HEK293 (cell line): Measurements from ENCODE around the gene GALNT9.

ENCODE experiments used
- CTCF ChIA-PET: fragments of 350-600 bp; formaldehyde crosslinking; extraction: SDS; loops from one replicate; lab custom pipeline; 2021; ENCODE audit warnings: antibody characterized with exemption; lab: Yijun Ruan, JAX
- POLR2A ChIA-PET: fragments of 300-600 bp; formaldehyde crosslinking; extraction: SDS; loops from one replicate; lab custom pipeline; 2020; ENCODE audit warnings: antibody characterized with exemption, inconsistent platforms; lab: Yijun Ruan, JAX
- H3K27ac ChIP-seq: fragments of 200-500 bp; sonication (Bioruptor generic); 2 replicates; pipeline ENCODE4 v1.5.1; 2014; ENCODE audit warnings: low read depth, low read length, control low read depth, inconsistent platforms; ENCODE audit errors: extremely low read depth
- H3K36me3 ChIP-seq, 2 experiments: fragments of 200-500 bp in 1 of 2; sonication (Bioruptor generic) in 1 of 2; 1 replicate in 1 of 2; 2 replicates in 1 of 2; pipeline ENCODE4 v1.5.1; 2014 to 2017; ENCODE audit warnings: inconsistent platforms in 2 of 2, low read length in 2 of 2; ENCODE audit not compliant: control insufficient read depth in 2 of 2, insufficient read depth in 1 of 2
- H3K4me1 ChIP-seq: fragments of 200-500 bp; sonication (Bioruptor generic); 2 replicates; pipeline ENCODE4 v1.5.1; 2014; ENCODE audit warnings: mild to moderate bottlenecking, low read length, inconsistent platforms; ENCODE audit not compliant: control insufficient read depth, insufficient read depth
- H3K4me3 ChIP-seq: 2 replicates; pipeline ENCODE4 v1.5.1; 2011; ENCODE audit warnings: low read depth, mild to moderate bottlenecking, control low read depth, low read length, moderate library complexity
- H3K9me3 ChIP-seq: fragments of 200-500 bp; sonication (Bioruptor generic); 2 replicates; pipeline ENCODE4 v1.5.1; 2014; ENCODE audit warnings: low read depth, low read length, inconsistent platforms; ENCODE audit not compliant: control insufficient read depth, insufficient read depth
- EGR2 ChIP-seq: fragments of 450-650 bp; formaldehyde crosslinking; IDR thresholded peaks from 2 replicates; pipeline ENCODE4 v1.5.1; 2016; ENCODE audit warnings: low read depth, missing biosample characterization, missing genetic modification characterization
- FEZF1 ChIP-seq: fragments of 450-650 bp; formaldehyde crosslinking; IDR thresholded peaks from 2 replicates; pipeline ENCODE4 v1.5.1; 2016; ENCODE audit warnings: missing biosample characterization, missing genetic modification characterization
- KLF8 ChIP-seq: fragments of 450-650 bp; formaldehyde crosslinking; IDR thresholded peaks from 2 replicates; pipeline ENCODE4 v1.5.1; 2016; ENCODE audit warnings: missing biosample characterization, missing genetic modification characterization
- MYNN ChIP-seq: fragments of 450-650 bp; formaldehyde crosslinking; IDR thresholded peaks from 2 replicates; pipeline ENCODE4 v1.5.1; 2016; ENCODE audit warnings: missing biosample characterization, missing genetic modification characterization, borderline replicate concordance
- OSR2 ChIP-seq: fragments of 450-650 bp; formaldehyde crosslinking; IDR thresholded peaks from 2 replicates; pipeline ENCODE4 v1.5.1; 2016; ENCODE audit warnings: missing biosample characterization, missing genetic modification characterization
- SCRT2 ChIP-seq: fragments of 450-650 bp; formaldehyde crosslinking; IDR thresholded peaks from 2 replicates; pipeline ENCODE4 v1.5.1; 2016; ENCODE audit warnings: missing biosample characterization, missing genetic modification characterization
- TRIM28 ChIP-seq: IDR thresholded peaks from 2 replicates; pipeline ENCODE4 v1.6.1; 2011; ENCODE audit warnings: low read length, control low read depth, borderline replicate concordance
- YY2 ChIP-seq: fragments of 450-650 bp; formaldehyde crosslinking; IDR thresholded peaks from 2 replicates; pipeline ENCODE4 v1.5.1; 2016; ENCODE audit warnings: missing biosample characterization, missing genetic modification characterization
- ZNF132 ChIP-seq: fragments of 450-650 bp; formaldehyde crosslinking; IDR thresholded peaks from 2 replicates; pipeline ENCODE4 v1.5.1; 2017; ENCODE audit warnings: missing biosample characterization, missing genetic modification characterization, borderline replicate concordance
- ZNF146 ChIP-seq: fragments of 450-650 bp; formaldehyde crosslinking; IDR thresholded peaks from 2 replicates; pipeline ENCODE4 v1.5.1; 2016; ENCODE audit warnings: missing biosample characterization, missing genetic modification characterization
- ZNF155 ChIP-seq: fragments of 450-650 bp; formaldehyde crosslinking; IDR thresholded peaks from 2 replicates; pipeline ENCODE4 v1.5.1; 2016; ENCODE audit warnings: missing biosample characterization, missing genetic modification characterization
- ZNF175 ChIP-seq: fragments of 450-650 bp; formaldehyde crosslinking; IDR thresholded peaks from 2 replicates; pipeline ENCODE4 v1.5.1; 2016; ENCODE audit warnings: missing biosample characterization, missing genetic modification characterization
- ZNF184 ChIP-seq: fragments of 450-650 bp; IDR thresholded peaks from 2 replicates; pipeline ENCODE4 v1.5.1; 2018; ENCODE audit warnings: missing biosample characterization, mild to moderate bottlenecking, missing genetic modification characterization
- ZNF248 ChIP-seq: fragments of 450-650 bp; formaldehyde crosslinking; IDR thresholded peaks from 2 replicates; pipeline ENCODE4 v1.5.1; 2017; ENCODE audit warnings: missing biosample characterization, missing genetic modification characterization
- ZNF341 ChIP-seq: fragments of 450-650 bp; formaldehyde crosslinking; IDR thresholded peaks from 2 replicates; pipeline ENCODE4; 2016; ENCODE audit warnings: low read depth, missing biosample characterization, missing genetic modification characterization
- ZNF37A ChIP-seq: fragments of 450-650 bp; IDR thresholded peaks from 2 replicates; pipeline ENCODE4 v1.5.1; 2018; ENCODE audit warnings: missing biosample characterization, missing genetic modification characterization
- ZNF514 ChIP-seq: fragments of 450-650 bp; formaldehyde crosslinking; IDR thresholded peaks from 2 replicates; pipeline ENCODE4 v1.5.1; 2016; ENCODE audit warnings: missing biosample characterization, missing genetic modification characterization
- ZNF518A ChIP-seq: fragments of 450-650 bp; formaldehyde crosslinking; conservative IDR thresholded peaks from 2 replicates; pipeline ENCODE4 v1.5.1; 2016; ENCODE audit warnings: low read depth, missing biosample characterization, missing genetic modification characterization
- ZNF596 ChIP-seq: fragments of 450-650 bp; IDR thresholded peaks from 2 replicates; pipeline ENCODE4 v1.5.0; 2018; ENCODE audit warnings: missing biosample characterization, mild to moderate bottlenecking, missing genetic modification characterization, moderate library complexity
- ZNF624 ChIP-seq: fragments of 450-650 bp; formaldehyde crosslinking; IDR thresholded peaks from 2 replicates; pipeline ENCODE4 v1.5.1; 2017; ENCODE audit warnings: missing biosample characterization, missing genetic modification characterization
- ZNF664 ChIP-seq: fragments of 450-650 bp; formaldehyde crosslinking; IDR thresholded peaks from 2 replicates; pipeline ENCODE4 v1.5.1; 2016; ENCODE audit warnings: missing biosample characterization, missing genetic modification characterization
- ZNF670 ChIP-seq: fragments of 450-650 bp; formaldehyde crosslinking; IDR thresholded peaks from 2 replicates; pipeline ENCODE4 v1.5.1; 2016; ENCODE audit warnings: missing biosample characterization, missing genetic modification characterization, low read depth
- ZNF677 ChIP-seq: fragments of 450-650 bp; IDR thresholded peaks from 2 replicates; pipeline ENCODE4 v1.5.0; 2018; ENCODE audit warnings: missing biosample characterization, mild to moderate bottlenecking, missing genetic modification characterization, moderate library complexity
- ZNF791 ChIP-seq: fragments of 450-650 bp; formaldehyde crosslinking; IDR thresholded peaks from 2 replicates; pipeline ENCODE4 v1.5.1; 2016; ENCODE audit warnings: missing biosample characterization, missing genetic modification characterization
- TF ChIP-seq, protein P1 (sequence below): fragments of 450-650 bp; formaldehyde crosslinking; IDR thresholded peaks from 2 replicates; pipeline ENCODE4 v1.5.1; 2016; ENCODE audit warnings: missing biosample characterization, missing genetic modification characterization
- TF ChIP-seq, protein P2 (sequence below): fragments of 450-650 bp; formaldehyde crosslinking; IDR thresholded peaks from 2 replicates; pipeline ENCODE4 v1.5.1; 2017; ENCODE audit warnings: missing biosample characterization, missing genetic modification characterization

Gene GALNT9

GRCh38 chr12:132251741-132252490 is 77.5 kb downstream of the GALNT9 start:
- TF ChIP-seq SCRT2 (tag by site-specific recombination) (no peak), OSR2 (no peak), ZNF677 (tag by site-specific recombination) (no peak), ZNF341 (tag by site-specific recombination) (no peak), YY2 (no peak), ZNF624 (tag by site-specific recombination) (no peak), ZNF514 (tag by site-specific recombination) (no peak), ZNF664 (no peak)
- TF ChIP-seq, protein P1, sequence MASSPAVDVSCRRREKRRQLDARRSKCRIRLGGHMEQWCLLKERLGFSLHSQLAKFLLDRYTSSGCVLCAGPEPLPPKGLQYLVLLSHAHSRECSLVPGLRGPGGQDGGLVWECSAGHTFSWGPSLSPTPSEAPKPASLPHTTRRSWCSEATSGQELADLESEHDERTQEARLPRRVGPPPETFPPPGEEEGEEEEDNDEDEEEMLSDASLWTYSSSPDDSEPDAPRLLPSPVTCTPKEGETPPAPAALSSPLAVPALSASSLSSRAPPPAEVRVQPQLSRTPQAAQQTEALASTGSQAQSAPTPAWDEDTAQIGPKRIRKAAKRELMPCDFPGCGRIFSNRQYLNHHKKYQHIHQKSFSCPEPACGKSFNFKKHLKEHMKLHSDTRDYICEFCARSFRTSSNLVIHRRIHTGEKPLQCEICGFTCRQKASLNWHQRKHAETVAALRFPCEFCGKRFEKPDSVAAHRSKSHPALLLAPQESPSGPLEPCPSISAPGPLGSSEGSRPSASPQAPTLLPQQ (tag by site-specific recombination), result no peak
- TF ChIP-seq, protein P2, sequence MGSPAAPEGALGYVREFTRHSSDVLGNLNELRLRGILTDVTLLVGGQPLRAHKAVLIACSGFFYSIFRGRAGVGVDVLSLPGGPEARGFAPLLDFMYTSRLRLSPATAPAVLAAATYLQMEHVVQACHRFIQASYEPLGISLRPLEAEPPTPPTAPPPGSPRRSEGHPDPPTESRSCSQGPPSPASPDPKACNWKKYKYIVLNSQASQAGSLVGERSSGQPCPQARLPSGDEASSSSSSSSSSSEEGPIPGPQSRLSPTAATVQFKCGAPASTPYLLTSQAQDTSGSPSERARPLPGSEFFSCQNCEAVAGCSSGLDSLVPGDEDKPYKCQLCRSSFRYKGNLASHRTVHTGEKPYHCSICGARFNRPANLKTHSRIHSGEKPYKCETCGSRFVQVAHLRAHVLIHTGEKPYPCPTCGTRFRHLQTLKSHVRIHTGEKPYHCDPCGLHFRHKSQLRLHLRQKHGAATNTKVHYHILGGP (tag by site-specific recombination), result no peak
- TF ChIP-seq, all 188 proteins: peak for 0
- no peaks in the 10 kb centered on the region for H3K4me1 ChIP-seq
- H3K36me3 ChIP-seq, result no peaks in the 10 kb centered on the region
- no peak overlapping the region for H3K27ac ChIP-seq
- H3K4me3 ChIP-seq, result no peak overlapping the region
- POLR2A ChIA-PET, result no interaction called here
- no peaks in the 10 kb centered on the region for H3K9me3 ChIP-seq
- CTCF ChIA-PET, result interaction anchor here (0.5 kb wide), 1 partner anchor 174 kb away, joined by 3 read pairs; no protein-coding TSS in a partner anchor

GRCh38 chr12:132251310-132251709 is 78.1 kb downstream of the GALNT9 start:
- ChIA-PET CTCF (interaction anchor here (0.6 kb wide), 1 partner anchor 362 kb away, joined by 5 read pairs; no protein-coding TSS in a partner anchor), POLR2A (no interaction called here)
- no peaks in the 10 kb centered on the region for H3K4me1 ChIP-seq
- no peak overlapping the region for H3K4me3 ChIP-seq
- no peak for TF ChIP-seq ZNF184
- H3K9me3 ChIP-seq, result no peaks in the 10 kb centered on the region
- no peak overlapping the region for H3K27ac ChIP-seq
- no peaks in the 10 kb centered on the region for H3K36me3 ChIP-seq

DNA sequence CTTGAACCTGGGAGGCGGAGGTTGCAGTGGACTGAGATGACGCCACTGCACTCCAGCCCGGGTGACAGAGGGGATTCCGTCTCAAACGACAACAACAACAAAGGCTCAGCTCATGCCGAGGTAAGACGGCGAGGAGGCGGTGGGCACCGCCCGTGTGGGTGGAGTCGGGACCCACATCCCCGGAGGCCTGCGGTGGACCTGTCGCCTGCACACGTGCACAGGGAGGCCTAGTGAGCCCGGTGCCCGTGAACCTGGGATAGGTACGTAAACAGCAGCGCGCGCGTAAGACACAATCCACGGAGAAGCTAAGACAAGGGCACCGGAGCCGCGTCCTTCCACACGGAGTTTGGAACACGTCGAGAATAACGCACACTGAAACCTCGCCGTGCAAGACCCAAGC is 78.7 kb downstream of the GALNT9 start:
- Histone ChIP-seq H3K4me3 (no peak overlapping the region), H3K4me1 (no peaks in the 10 kb centered on the region), H3K9me3 (no peaks in the 10 kb centered on the region), H3K27ac (no peak overlapping the region), H3K36me3 (no peaks in the 10 kb centered on the region)
- CTCF ChIA-PET, result interaction anchor here (0.6 kb wide), 1 partner anchor 362 kb away, joined by 5 read pairs; no protein-coding TSS in a partner anchor
- POLR2A ChIA-PET, result no interaction called here
- TF ChIP-seq ZNF791, result no peak
- TF ChIP-seq ZNF155 (tag by site-specific recombination), result no peak
- TF ChIP-seq ZNF248 (tag by site-specific recombination), result no peak
- no peak for TF ChIP-seq ZNF596 (tag by site-specific recombination)
- TF ChIP-seq ZNF670 (tag by site-specific recombination), result no peak
- TF ChIP-seq ZNF146 (tag by site-specific recombination), result no peak
- TF ChIP-seq EGR2 (tag by site-specific recombination), result no peak
- TF ChIP-seq ZNF664, result no peak
- TF ChIP-seq KLF8 (tag by site-specific recombination), result no peak
- TF ChIP-seq MYNN (tag by site-specific recombination), result no peak
- TF ChIP-seq ZNF518A, result no peak
- TF ChIP-seq OSR2, result no peak
- TF ChIP-seq FEZF1 (tag by site-specific recombination), result no peak
- no peak for TF ChIP-seq ZNF132
- TF ChIP-seq ZNF175 (tag by site-specific recombination), result no peak
- no peak for TF ChIP-seq ZNF37A
- TF ChIP-seq TRIM28, result no peak
